ENCODE results near the gene PRKCH. TPM values are rescaled to one million over a fixed set of nuclear protein-coding genes. Genes with fewer than 3 reads are reported as not detected.

The PRKCH gene
- total RNA-seq, 1 experiment from 2014 or later: 5.2 TPM

DNA sequence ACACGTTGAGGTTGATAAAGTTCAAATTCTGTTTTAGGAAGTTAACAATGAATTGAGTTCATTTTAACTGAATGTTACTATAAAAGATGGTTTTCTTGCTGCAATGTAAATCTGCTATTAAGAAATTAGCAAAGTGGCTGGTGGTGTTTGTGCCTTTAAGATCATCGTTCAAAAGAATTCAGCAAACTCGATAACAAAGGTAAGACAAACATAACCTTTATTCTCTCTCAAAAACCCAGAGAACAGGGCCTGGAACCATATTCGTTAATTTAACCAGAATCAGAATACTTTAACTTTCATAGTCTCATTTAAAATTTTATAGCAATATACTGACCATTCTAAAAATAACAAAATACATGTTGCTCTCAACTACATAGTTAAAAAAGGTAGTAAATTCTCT lies 43.6 kb upstream of the PRKCH start:
- no peak overlapping the region for H3K27ac ChIP-seq (ENCODE audit: insufficient read length, low read depth, low read length)
- no peak overlapping the region for H3K18ac ChIP-seq (ENCODE audit: insufficient read length, low read depth, low read length)
- H3K23me2 ChIP-seq (ENCODE audit: insufficient read length, low read depth, low read length, poor library complexity, severe bottlenecking): peaks cover 11% of the 10 kb centered on the region

More for the DNA sequence above, 43.6 kb upstream of the PRKCH start:
- H2BK15ac ChIP-seq (ENCODE audit: low read depth, low read length): no peak overlapping the region
- no peak overlapping the region for H4K91ac ChIP-seq (ENCODE audit: insufficient read length, low read depth, low read length)
- no peak overlapping the region for H2BK12ac ChIP-seq (ENCODE audit: insufficient read length, low read depth, low read length)
- H2AK5ac ChIP-seq (ENCODE audit: insufficient read length, low read length): no peak overlapping the region
- H3K4me1 ChIP-seq (ENCODE audit: insufficient read depth, low read length): no peaks in the 10 kb centered on the region
- H3K27me3 ChIP-seq (ENCODE audit: insufficient read depth, low read length): no peaks in the 10 kb centered on the region; the same call in 1 of the 2 replicates
- TF ChIP-seq, protein P1, sequence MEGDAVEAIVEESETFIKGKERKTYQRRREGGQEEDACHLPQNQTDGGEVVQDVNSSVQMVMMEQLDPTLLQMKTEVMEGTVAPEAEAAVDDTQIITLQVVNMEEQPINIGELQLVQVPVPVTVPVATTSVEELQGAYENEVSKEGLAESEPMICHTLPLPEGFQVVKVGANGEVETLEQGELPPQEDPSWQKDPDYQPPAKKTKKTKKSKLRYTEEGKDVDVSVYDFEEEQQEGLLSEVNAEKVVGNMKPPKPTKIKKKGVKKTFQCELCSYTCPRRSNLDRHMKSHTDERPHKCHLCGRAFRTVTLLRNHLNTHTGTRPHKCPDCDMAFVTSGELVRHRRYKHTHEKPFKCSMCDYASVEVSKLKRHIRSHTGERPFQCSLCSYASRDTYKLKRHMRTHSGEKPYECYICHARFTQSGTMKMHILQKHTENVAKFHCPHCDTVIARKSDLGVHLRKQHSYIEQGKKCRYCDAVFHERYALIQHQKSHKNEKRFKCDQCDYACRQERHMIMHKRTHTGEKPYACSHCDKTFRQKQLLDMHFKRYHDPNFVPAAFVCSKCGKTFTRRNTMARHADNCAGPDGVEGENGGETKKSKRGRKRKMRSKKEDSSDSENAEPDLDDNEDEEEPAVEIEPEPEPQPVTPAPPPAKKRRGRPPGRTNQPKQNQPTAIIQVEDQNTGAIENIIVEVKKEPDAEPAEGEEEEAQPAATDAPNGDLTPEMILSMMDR (conservative IDR thresholded peaks at IDR 0.05): no peak
- no peak overlapping the region for H4K5ac ChIP-seq (ENCODE audit: insufficient read length, low read depth, low read length)
- no peak overlapping the region for H2BK120ac ChIP-seq (ENCODE audit: low read depth, low read length, poor library complexity, severe bottlenecking)
- WGBS (ENCODE audit: extremely low coverage, insufficient read length, low lambda C conversion rate): no CpG with 5 or more reads among the region's 4 CpGs
- no peaks in the 10 kb centered on the region for H3K9me3 ChIP-seq (ENCODE audit: control insufficient read depth, low read depth, low read length)
- Mint-ChIP-seq H3K4me1 (peaks cover 14 to 15% of the 10 kb centered on the region in 2 experiments), H3K9me3 (no peaks in the 10 kb centered on the region; a peak in 1 of 5 replicates), H3K4me3 (no peak overlapping the region), H3K27me3 (ENCODE audit: low read depth) (peaks cover 27% of the 10 kb centered on the region), H3K27ac (no peak overlapping the region), H3K36me3 (ENCODE audit: insufficient read depth in 1 of 3, low read depth in 3 of 3) (peaks cover 0 to 3% (median 2%) of the 10 kb centered on the region in 3 experiments; a peak in 1 of 7 replicates)
- H2BK20ac ChIP-seq (ENCODE audit: low read depth, low read length, poor library complexity, severe bottlenecking): no peak overlapping the region
- H3K4me2 ChIP-seq (ENCODE audit: insufficient read depth, insufficient read length, low read length): no peak overlapping the region
- H4K20me1 ChIP-seq (ENCODE audit: control insufficient read depth, insufficient read depth, insufficient read length): peaks cover 4% of the 10 kb centered on the region
- no peak overlapping the region for H3K56ac ChIP-seq (ENCODE audit: insufficient read length, low read depth, low read length)
- no peak overlapping the region for H2AFZ ChIP-seq (ENCODE audit: low read length)
- no peak overlapping the region for H3K23ac ChIP-seq (ENCODE audit: insufficient read length, low read depth, low read length)
- no peak overlapping the region for H2BK5ac ChIP-seq (ENCODE audit: insufficient read length, low read length)
- H4K8ac ChIP-seq (replicated peaks; ENCODE audit: insufficient read length, low read depth, low read length): no peak overlapping the region
- no peaks in the 10 kb centered on the region for H3K79me1 ChIP-seq (ENCODE audit: insufficient read depth, low read depth, low read length, poor library complexity, severe bottlenecking)
- no peak for DNase-seq
- H3T11ph ChIP-seq (ENCODE audit: low read length): no peak overlapping the region
- H3K4ac ChIP-seq (ENCODE audit: low read depth, low read length): no peak overlapping the region
- no peaks in the 10 kb centered on the region for H3K79me2 ChIP-seq (ENCODE audit: insufficient read depth, low read length)
- H3K9ac ChIP-seq (ENCODE audit: extremely low read depth, insufficient read length, low read length): no peak overlapping the region
- no peak overlapping the region for H3K14ac ChIP-seq (ENCODE audit: insufficient read depth, low read length)
